Fibroblast of the aortic adventitia (primary cell): ENCODE results near the gene GPR42. TPM values are rescaled to one million over a fixed set of nuclear protein-coding genes. Genes with fewer than 3 reads are reported as not detected.
"Not testable (repeated sequence)": the region's sequence is repeated elsewhere in the genome, so short reads cannot be mapped to it uniquely, and the experiment has no call there.

Source experiments
- DNase-seq: peaks from one replicate; pipeline ENCODE4 v3.0.0-alpha.2; 2010; ENCODE audit warnings: low read depth
- H3K4me3 ChIP-seq: 2 replicates; pipeline ENCODE4 v1.5.1; 2011; ENCODE audit warnings: low read depth, mild to moderate bottlenecking, control low read depth, low read length, moderate library complexity
- CTCF ChIP-seq: IDR thresholded peaks from 2 replicates; pipeline ENCODE4 v1.5.1; 2011; ENCODE audit warnings: mild to moderate bottlenecking, low read length, control low read depth, inconsistent platforms; ENCODE audit not compliant: insufficient read depth
- total RNA-seq: library from RNA; depleted of rRNA; stranded (reverse); fragments of >200 nt; gene quantifications from 2 replicates; pipeline ENCODE4 v1.2.3, GENCODE V29; 2012; ENCODE audit warnings: low replicate concordance

GPR42 gene
- total RNA-seq, 1 donor = not detected

DNA sequence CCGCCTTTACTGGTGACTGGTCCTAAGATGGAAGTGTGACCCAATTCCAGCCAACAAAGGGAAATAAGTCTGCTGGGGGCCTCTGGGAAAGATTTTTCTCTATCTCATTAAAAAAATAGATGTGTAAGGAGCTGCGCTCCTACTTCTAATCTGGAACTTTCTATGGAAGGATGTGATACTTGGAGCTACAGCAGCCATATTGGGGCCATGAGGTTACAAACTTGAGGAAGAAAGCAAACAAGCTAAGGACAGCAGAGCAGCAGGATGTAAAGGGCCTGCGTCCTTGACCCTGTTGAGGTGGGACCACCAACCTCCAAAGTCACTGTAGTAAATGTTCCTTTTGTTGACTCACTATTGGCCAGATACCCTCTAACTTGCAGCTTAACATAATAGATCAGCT is 7.5 kb downstream of the GPR42 start:
- TF ChIP-seq CTCF = no peak

GRCh38 chr19:35379545-35379944 is 8.7 kb downstream of the GPR42 start:
- not testable (repeated sequence) for H3K4me3 ChIP-seq, DNase-seq

More for the DNA sequence above, 7.5 kb downstream of the GPR42 start:
- H3K4me3 ChIP-seq = no peak overlapping the region
- no peak for DNase-seq

- no peak for DNase-seq
- H3K4me3 ChIP-seq = no peak overlapping the region
- TF ChIP-seq CTCF = no peak
Observed at GRCh38 chr19:35379992-35380391, 9.1 kb downstream of the GPR42 start.

- no peak for TF ChIP-seq CTCF
- no peak for DNase-seq
- H3K4me3 ChIP-seq = no peak overlapping the region
Observed at GRCh38 chr19:35380450-35381124, 9.7 kb downstream of the GPR42 start.

- no peak for DNase-seq
- TF ChIP-seq CTCF = no peak
- no peak overlapping the region for H3K4me3 ChIP-seq
Observed at GRCh38 chr19:35381318-35381717, 10.4 kb downstream of the GPR42 start.

GRCh38 chr19:35381926-35382325 is 11.1 kb downstream of the GPR42 start:
- H3K4me3 ChIP-seq = no peak overlapping the region
- TF ChIP-seq CTCF = no peak
- no peak for DNase-seq

DNA sequence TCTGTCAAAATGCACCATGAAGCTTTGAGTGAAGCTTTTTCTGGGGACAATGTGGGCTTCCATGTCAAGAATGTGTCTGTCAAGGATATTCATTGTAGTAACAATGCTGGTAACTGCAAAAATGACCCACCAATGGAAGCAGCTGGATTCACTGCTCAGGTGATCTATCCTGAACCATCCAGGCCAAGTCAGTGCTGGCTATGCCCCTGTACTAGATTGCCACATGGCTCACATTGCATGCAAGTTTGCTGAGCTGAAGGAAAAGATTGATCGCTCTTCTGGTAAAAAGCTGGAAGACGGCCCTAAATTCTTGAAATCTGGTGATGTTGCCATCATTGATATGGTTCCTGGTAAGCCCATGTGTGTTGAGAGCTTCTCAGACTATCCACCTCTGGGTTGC is 12.7 kb downstream of the GPR42 start:
- DNase-seq = no peak
- no peak overlapping the region for H3K4me3 ChIP-seq
- TF ChIP-seq CTCF = no peak
